Endothelial cell (in vitro differentiated cells): ENCODE results near the gene CHCHD3. TPM values are rescaled to one million over a fixed set of nuclear protein-coding genes. Genes with fewer than 3 reads are reported as not detected.

Experiments used
- DNase-seq: peaks from one replicate; pipeline ENCODE4 v3.0.0; 2021; ENCODE audit warnings: low spot score
- H3K27ac Mint-ChIP-seq: one replicate; pipeline ENCODE4 v1.8.0; 2021; ENCODE audit warnings: mixed read lengths, inconsistent platforms; ENCODE audit not compliant: unreplicated experiment
- H3K27me3 Mint-ChIP-seq: one replicate; pipeline ENCODE4 v1.8.0; 2021; ENCODE audit warnings: mild to moderate bottlenecking, moderate library complexity, mixed read lengths, inconsistent platforms; ENCODE audit not compliant: unreplicated experiment
- H3K36me3 Mint-ChIP-seq: one replicate; pipeline ENCODE4 v1.8.0; 2021; ENCODE audit warnings: mild to moderate bottlenecking, low read depth, mixed read lengths, inconsistent platforms; ENCODE audit not compliant: unreplicated experiment
- H3K4me1 Mint-ChIP-seq: one replicate; pipeline ENCODE4 v1.8.0; 2021; ENCODE audit warnings: mild to moderate bottlenecking, mixed read lengths, inconsistent platforms; ENCODE audit not compliant: unreplicated experiment
- H3K4me3 Mint-ChIP-seq: one replicate; pipeline ENCODE4 v1.8.0; 2021; ENCODE audit warnings: mild to moderate bottlenecking, mixed read lengths, inconsistent platforms; ENCODE audit not compliant: unreplicated experiment
- H3K9me3 Mint-ChIP-seq: one replicate; pipeline ENCODE4 v1.8.0; 2021; ENCODE audit warnings: mixed read lengths, inconsistent platforms; ENCODE audit not compliant: unreplicated experiment
- CTCF ChIP-seq: fragments of 200-600 bp; sonication (generic); IDR thresholded peaks from one replicate; pipeline ENCODE4 v1.5.0; 2021; ENCODE audit warnings: antibody characterized with exemption; ENCODE audit not compliant: unreplicated experiment
- total RNA-seq: library from RNA; stranded (reverse); fragmentation: NEBNext Ultra II Directional; extraction: Animal tissue kit (Norgen Biotek cat#: 25700); gene quantifications from one replicate; pipeline ENCODE4 v1.2.1, GENCODE V29; 2021; ENCODE audit not compliant: unreplicated experiment

The CHCHD3 gene
- total RNA-seq, 1 donor from 2014 or later: 55.6 TPM

GRCh38 chr7:132769280-132769679 lies 312.6 kb downstream of the CHCHD3 start:
- Mint-ChIP-seq H3K4me1 (no peaks in the 10 kb centered on the region), H3K4me3 (no peak overlapping the region), H3K9me3 (no peaks in the 10 kb centered on the region), H3K27ac (no peak overlapping the region), H3K36me3 (no peaks in the 10 kb centered on the region), H3K27me3 (peaks cover 3% of the 10 kb centered on the region)
- no peak for TF ChIP-seq CTCF
- DNase-seq: no peak

GRCh38 chr7:132768099-132768498 lies 313.8 kb downstream of the CHCHD3 start:
- TF ChIP-seq CTCF: no peak
- H3K4me3 Mint-ChIP-seq: no peak overlapping the region
- no peaks in the 10 kb centered on the region for H3K4me1 Mint-ChIP-seq
- H3K27ac Mint-ChIP-seq: no peak overlapping the region
- peaks cover 3% of the 10 kb centered on the region for H3K27me3 Mint-ChIP-seq
- DNase-seq: no peak
- no peaks in the 10 kb centered on the region for H3K9me3 Mint-ChIP-seq
- H3K36me3 Mint-ChIP-seq: no peaks in the 10 kb centered on the region

GRCh38 chr7:132767378-132767777 lies 314.5 kb downstream of the CHCHD3 start:
- no peaks in the 10 kb centered on the region for H3K9me3 Mint-ChIP-seq
- no peak for DNase-seq
- H3K27ac Mint-ChIP-seq: no peak overlapping the region

GRCh38 chr7:132766660-132767059 lies 315.2 kb downstream of the CHCHD3 start:
- no peak for TF ChIP-seq CTCF
- no peaks in the 10 kb centered on the region for H3K36me3 Mint-ChIP-seq
- DNase-seq: no peak
- no peak overlapping the region for H3K27ac Mint-ChIP-seq
- H3K4me1 Mint-ChIP-seq: no peaks in the 10 kb centered on the region
- H3K9me3 Mint-ChIP-seq: no peaks in the 10 kb centered on the region
- peaks cover 3% of the 10 kb centered on the region for H3K27me3 Mint-ChIP-seq
- no peak overlapping the region for H3K4me3 Mint-ChIP-seq

More at GRCh38 chr7:132767378-132767777, 314.5 kb downstream of the CHCHD3 start:
- Mint-ChIP-seq H3K4me3 (no peak overlapping the region), H3K36me3 (no peaks in the 10 kb centered on the region), H3K27me3 (peaks cover 3% of the 10 kb centered on the region), H3K4me1 (no peaks in the 10 kb centered on the region)
- TF ChIP-seq CTCF: no peak

- Mint-ChIP-seq H3K36me3 (no peaks in the 10 kb centered on the region), H3K27me3 (peaks cover 3% of the 10 kb centered on the region), H3K4me1 (no peaks in the 10 kb centered on the region), H3K9me3 (no peaks in the 10 kb centered on the region), H3K27ac (no peak overlapping the region), H3K4me3 (no peak overlapping the region)
- no peak for TF ChIP-seq CTCF
- no peak for DNase-seq
These were observed 316.0 kb downstream of the CHCHD3 start for GRCh38 chr7:132765861-132766260.
